ENCODE data around the gene SPATA31D1.

The SPATA31D1 gene

DNA sequence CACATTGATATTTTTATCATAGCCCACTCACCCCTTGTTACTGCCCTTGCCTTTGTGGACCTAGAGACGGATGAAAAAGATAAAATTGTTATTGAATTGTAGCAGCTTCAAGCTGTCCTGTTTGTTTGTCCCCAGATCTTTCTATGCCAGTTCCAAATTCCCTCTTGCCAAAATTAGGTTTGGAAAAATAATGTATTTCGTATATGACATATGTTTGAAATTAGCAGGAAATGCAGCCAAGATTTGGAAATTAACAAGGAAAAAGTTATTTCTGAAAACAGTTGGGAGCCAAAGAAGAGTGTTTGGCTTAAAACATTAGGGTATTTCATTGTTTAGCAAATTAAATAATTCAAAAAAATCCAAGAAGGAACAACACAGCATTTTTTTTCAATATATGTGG, 33.5 kb downstream of the SPATA31D1 start:
- DNase-seq (ENCODE audit: low spot score), result no peak

GRCh38 chr9:82024908-82025307, 36.3 kb downstream of the SPATA31D1 start:
- no peak for DNase-seq (ENCODE audit: low spot score)

DNA sequence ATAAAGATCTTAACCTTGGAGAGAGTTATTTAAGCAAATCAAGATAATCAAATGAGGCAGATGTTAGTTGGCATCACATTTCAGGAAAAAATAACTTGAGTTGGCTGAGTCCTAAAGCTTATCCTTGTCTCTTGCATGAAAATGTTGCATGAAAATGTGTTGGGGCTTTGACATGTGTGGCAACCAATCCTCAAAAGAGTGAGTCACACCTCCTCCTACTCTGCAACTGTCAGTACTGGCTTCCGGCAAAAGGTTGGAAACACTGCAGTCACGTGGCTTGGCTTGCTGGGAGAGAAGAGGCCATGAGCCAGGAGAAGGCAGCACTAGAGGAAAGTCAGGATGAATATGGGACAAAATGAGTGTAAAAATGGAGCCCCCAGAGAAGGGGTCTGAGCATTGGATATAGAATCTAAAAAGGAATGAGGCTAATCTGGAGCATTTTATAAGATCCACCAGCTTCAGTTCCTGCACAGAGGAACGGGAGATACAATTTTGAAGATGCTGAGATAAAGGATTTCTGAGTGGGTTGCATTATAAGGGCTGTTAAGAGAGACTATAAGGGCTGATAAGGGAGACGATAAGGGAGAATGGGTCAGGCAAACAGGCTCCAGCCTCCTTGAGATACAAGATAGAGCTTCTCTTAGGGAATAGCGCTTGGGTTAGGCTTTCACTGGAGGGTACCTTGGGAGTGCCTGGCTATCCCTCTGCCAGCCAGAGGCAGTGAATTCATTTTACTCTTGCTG, 43.1 kb downstream of the SPATA31D1 start:
- no peak for DNase-seq (ENCODE audit: low spot score)

GRCh38 chr9:82034956-82035731, 46.6 kb downstream of the SPATA31D1 start:
- no peak for DNase-seq (ENCODE audit: low spot score)

DNA sequence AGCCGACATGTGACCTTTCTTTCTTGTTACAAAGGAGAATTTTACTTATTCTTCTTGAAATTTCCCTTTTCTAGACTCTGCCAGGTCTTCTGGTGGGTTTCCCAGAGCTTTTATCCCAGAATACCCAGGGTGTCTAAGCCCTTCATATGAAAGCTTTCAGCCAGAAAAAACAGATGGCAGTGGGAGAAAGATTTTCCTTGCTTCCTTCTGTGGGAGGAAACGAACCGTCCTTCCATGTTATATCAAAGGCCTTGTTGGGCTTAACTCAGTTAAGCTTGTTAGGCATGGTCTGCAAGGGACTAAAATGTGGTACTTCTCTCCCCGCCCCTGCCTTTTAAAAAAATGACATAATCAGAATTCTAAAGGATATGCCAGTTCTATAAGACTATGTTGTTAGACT, 47.5 kb downstream of the SPATA31D1 start:
- DNase-seq (ENCODE audit: low spot score), result no peak

DNA sequence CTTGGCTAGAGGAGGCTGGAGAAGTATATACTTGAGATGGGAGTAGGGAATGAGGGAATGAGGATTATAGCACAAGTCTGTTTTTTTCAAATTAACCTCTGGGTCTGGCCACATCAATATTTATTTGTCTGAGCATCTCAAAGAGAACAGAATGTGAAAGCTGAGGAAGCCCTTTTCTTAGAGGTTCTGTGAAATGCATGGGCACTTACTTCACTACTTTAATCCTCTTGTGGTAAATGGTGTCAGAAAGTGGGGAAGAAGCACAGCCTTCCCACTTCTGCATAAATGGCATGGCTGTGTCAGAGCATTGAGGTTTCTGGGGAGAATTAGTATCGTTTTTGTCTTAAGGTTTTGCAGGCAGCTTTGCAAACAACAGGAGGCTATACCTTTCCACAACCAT, 48.6 kb downstream of the SPATA31D1 start:
- no peak for DNase-seq (ENCODE audit: low spot score)

GRCh38 chr9:82038897-82039296, 50.3 kb downstream of the SPATA31D1 start:
- no peak for DNase-seq (ENCODE audit: low spot score)

All from HuH-7 (cell line).